SK-N-SH treated with all-trans-retinoic acid at 6 μM for 48 hours (cell line): Measurements from ENCODE around the gene PGM1.

ENCODE experiments used
- BACH2 ChIP-seq: fragments of 250-450 bp; sonication (Bioruptor Pico); IDR thresholded peaks from 2 replicates; pipeline ENCODE4 v1.9.0; 2021; ENCODE audit warnings: mild to moderate bottlenecking, borderline replicate concordance
- ESRRG ChIP-seq: fragments of 250-450 bp; sonication (Bioruptor Pico); IDR thresholded peaks from 2 replicates; pipeline ENCODE4 v1.6.1; 2021; ENCODE audit warnings: mild to moderate bottlenecking
- OSR1 ChIP-seq: fragments of 250-450 bp; sonication (Bioruptor Pico); IDR thresholded peaks from 2 replicates; pipeline ENCODE4 v1.8.0; 2022; ENCODE audit warnings: moderate library complexity, mild to moderate bottlenecking, inconsistent platforms
- PATZ1 ChIP-seq: fragments of 250-450 bp; sonication (Bioruptor Pico); IDR thresholded peaks from 2 replicates; pipeline ENCODE4 v1.8.0; 2020; ENCODE audit warnings: mild to moderate bottlenecking, moderate library complexity, borderline replicate concordance
- SNAI2 ChIP-seq: fragments of 250-450 bp; sonication (Bioruptor Pico); IDR thresholded peaks from 2 replicates; pipeline ENCODE4 v1.5.0; 2020; ENCODE audit warnings: mild to moderate bottlenecking, moderate library complexity
- TSHZ2 ChIP-seq: fragments of 250-450 bp; sonication (Bioruptor Pico); IDR thresholded peaks from 2 replicates; pipeline ENCODE4 v1.5.0; 2020; ENCODE audit warnings: mild to moderate bottlenecking, moderate library complexity

GRCh38 chr1:63628607-63629006 lies 35.4 kb downstream of the PGM1 start:
- TF ChIP-seq ESRRG (CRISPR knock-in tag) (no peak), BACH2 (no peak), SNAI2 (CRISPR knock-in tag) (no peak), OSR1 (CRISPR knock-in tag) (no peak), TSHZ2 (CRISPR knock-in tag) (no peak), PATZ1 (no peak)
